Suprapubic skin (tissue), 3 donors: Measurements from ENCODE around the gene SLC66A2.

Experiments used
- EP300 ChIP-seq: sonication (generic); formaldehyde crosslinking; IDR thresholded peaks from one replicate; pipeline ENCODE4 v1.6.1; 2017; ENCODE audit warnings: antibody characterized with exemption
- TF ChIP-seq, protein P1 (sequence below), 2 donors: fragments of 200-600 bp in 1 of 2; fragments of 450-650 bp in 1 of 2; sonication (generic) in 1 of 2; IDR thresholded peaks; one replicate each; pipeline ENCODE4 v1.5.1; 2016 to 2019; ENCODE audit warnings: antibody characterized with exemption in 2 of 2, mild to moderate bottlenecking in 1 of 2, moderate library complexity in 1 of 2

DNA sequence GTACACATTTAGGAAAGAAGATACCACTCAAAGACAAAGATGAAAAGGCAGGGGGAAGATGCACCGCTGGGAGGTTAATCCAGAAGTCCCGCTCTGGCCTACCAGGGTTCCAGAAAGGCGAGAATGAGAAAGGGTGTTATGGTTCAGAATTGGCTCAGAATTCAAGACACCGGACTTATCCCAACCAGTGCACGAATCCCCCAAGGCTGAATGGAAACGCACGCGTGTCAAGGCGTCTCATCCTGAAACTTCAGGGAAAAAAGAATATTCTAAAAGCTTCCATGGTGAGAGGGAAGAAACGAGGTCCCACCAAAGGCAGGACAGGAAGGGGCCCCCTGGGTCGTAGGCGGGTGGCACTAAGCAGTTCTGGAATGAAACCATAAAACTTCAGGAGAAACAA is 71.9 kb downstream of the SLC66A2 start:
- no peak for TF ChIP-seq EP300
- TF ChIP-seq, protein P1, sequence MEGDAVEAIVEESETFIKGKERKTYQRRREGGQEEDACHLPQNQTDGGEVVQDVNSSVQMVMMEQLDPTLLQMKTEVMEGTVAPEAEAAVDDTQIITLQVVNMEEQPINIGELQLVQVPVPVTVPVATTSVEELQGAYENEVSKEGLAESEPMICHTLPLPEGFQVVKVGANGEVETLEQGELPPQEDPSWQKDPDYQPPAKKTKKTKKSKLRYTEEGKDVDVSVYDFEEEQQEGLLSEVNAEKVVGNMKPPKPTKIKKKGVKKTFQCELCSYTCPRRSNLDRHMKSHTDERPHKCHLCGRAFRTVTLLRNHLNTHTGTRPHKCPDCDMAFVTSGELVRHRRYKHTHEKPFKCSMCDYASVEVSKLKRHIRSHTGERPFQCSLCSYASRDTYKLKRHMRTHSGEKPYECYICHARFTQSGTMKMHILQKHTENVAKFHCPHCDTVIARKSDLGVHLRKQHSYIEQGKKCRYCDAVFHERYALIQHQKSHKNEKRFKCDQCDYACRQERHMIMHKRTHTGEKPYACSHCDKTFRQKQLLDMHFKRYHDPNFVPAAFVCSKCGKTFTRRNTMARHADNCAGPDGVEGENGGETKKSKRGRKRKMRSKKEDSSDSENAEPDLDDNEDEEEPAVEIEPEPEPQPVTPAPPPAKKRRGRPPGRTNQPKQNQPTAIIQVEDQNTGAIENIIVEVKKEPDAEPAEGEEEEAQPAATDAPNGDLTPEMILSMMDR (IDR thresholded peaks at IDR 0.05), result no peak
